HEK293 (cell line): ENCODE measurements around the gene MGMT.

Experiments
- YY1 ChIP-seq: fragments of 450-650 bp; formaldehyde crosslinking; IDR thresholded peaks from 2 replicates; pipeline ENCODE4 v1.5.1; 2018; ENCODE audit warnings: missing biosample characterization, missing genetic modification characterization
- ZBTB1 ChIP-seq: fragments of 450-650 bp; formaldehyde crosslinking; IDR thresholded peaks from 2 replicates; pipeline ENCODE4 v1.5.1; 2016; ENCODE audit warnings: missing biosample characterization, missing genetic modification characterization
- ZNF121 ChIP-seq: fragments of 450-650 bp; formaldehyde crosslinking; IDR thresholded peaks from 2 replicates; pipeline ENCODE4 v1.5.1; 2016; ENCODE audit warnings: missing biosample characterization, missing genetic modification characterization
- ZNF302 ChIP-seq: fragments of 450-650 bp; formaldehyde crosslinking; IDR thresholded peaks from 2 replicates; pipeline ENCODE4 v1.5.1; 2016; ENCODE audit warnings: missing biosample characterization, missing genetic modification characterization, low read depth
- TF ChIP-seq, protein P1 (sequence below): sonication (generic); formaldehyde crosslinking; IDR thresholded peaks from 2 replicates; pipeline ENCODE4 v1.8.1; 2022; ENCODE audit warnings: mild to moderate bottlenecking, moderate library complexity, missing genetic modification reagents
- TF ChIP-seq, protein P2 (sequence below): fragments of 450-650 bp; formaldehyde crosslinking; IDR thresholded peaks from 2 replicates; pipeline ENCODE4 v1.5.1; 2016; ENCODE audit warnings: missing biosample characterization, missing genetic modification characterization

DNA sequence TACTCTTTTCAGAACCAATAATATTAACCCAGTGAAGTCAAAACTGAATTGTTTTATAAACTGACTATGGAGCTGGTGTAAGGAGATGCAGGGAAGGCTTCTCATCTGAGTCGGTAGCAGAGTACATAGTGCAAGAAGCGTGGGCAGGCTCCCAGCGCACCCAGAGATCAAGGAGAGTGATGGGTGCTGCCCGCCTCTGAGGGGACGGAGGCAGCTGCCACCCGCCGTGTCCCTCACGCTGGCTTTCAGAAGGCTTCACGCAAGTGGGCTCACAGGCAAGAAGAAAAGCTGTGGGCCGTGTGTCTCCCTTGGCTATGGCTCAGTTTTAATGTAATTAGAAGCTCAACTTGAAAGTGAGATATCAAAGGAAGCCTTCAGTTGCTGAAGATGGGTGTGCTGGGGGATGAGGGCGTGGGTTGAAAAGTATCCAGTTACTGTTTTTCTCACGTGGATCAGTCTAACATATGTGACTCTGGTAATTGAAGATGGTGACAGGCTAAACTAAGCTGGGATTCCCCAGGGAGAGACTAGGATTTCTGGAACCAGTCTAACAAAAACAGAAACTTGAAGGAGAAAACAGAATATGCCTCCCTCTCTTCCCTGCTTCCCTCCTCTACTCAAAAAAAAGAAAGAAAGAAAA lies 159.9 kb downstream of the MGMT start:
- TF ChIP-seq, protein P1, sequence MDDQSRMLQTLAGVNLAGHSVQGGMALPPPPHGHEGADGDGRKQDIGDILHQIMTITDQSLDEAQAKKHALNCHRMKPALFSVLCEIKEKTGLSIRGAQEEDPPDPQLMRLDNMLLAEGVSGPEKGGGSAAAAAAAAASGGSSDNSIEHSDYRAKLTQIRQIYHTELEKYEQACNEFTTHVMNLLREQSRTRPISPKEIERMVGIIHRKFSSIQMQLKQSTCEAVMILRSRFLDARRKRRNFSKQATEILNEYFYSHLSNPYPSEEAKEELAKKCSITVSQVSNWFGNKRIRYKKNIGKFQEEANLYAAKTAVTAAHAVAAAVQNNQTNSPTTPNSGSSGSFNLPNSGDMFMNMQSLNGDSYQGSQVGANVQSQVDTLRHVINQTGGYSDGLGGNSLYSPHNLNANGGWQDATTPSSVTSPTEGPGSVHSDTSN (CRISPR knock-in tag): no peak
- no peak for TF ChIP-seq YY1 (tag by site-specific recombination)
- TF ChIP-seq ZBTB1: no peak
- TF ChIP-seq, protein P2, sequence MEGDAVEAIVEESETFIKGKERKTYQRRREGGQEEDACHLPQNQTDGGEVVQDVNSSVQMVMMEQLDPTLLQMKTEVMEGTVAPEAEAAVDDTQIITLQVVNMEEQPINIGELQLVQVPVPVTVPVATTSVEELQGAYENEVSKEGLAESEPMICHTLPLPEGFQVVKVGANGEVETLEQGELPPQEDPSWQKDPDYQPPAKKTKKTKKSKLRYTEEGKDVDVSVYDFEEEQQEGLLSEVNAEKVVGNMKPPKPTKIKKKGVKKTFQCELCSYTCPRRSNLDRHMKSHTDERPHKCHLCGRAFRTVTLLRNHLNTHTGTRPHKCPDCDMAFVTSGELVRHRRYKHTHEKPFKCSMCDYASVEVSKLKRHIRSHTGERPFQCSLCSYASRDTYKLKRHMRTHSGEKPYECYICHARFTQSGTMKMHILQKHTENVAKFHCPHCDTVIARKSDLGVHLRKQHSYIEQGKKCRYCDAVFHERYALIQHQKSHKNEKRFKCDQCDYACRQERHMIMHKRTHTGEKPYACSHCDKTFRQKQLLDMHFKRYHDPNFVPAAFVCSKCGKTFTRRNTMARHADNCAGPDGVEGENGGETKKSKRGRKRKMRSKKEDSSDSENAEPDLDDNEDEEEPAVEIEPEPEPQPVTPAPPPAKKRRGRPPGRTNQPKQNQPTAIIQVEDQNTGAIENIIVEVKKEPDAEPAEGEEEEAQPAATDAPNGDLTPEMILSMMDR (tag by site-specific recombination): no peak
- TF ChIP-seq ZNF302 (tag by site-specific recombination): no peak
- TF ChIP-seq ZNF121 (tag by site-specific recombination): no peak
